HG02973 (cell line): ENCODE measurements around the gene ZNF764.
"Not testable (repeated sequence)": the region's sequence is repeated elsewhere in the genome, so short reads cannot be mapped to it uniquely, and the experiment has no call there.

ENCODE experiments used
- ATAC-seq: cut with Tn5 transposase; IDR thresholded peaks from one replicate; pipeline ENCODE4 v1.9.1; 2021; ENCODE audit warnings: moderate library complexity; ENCODE audit not compliant: unreplicated experiment

Gene ZNF764

DNA sequence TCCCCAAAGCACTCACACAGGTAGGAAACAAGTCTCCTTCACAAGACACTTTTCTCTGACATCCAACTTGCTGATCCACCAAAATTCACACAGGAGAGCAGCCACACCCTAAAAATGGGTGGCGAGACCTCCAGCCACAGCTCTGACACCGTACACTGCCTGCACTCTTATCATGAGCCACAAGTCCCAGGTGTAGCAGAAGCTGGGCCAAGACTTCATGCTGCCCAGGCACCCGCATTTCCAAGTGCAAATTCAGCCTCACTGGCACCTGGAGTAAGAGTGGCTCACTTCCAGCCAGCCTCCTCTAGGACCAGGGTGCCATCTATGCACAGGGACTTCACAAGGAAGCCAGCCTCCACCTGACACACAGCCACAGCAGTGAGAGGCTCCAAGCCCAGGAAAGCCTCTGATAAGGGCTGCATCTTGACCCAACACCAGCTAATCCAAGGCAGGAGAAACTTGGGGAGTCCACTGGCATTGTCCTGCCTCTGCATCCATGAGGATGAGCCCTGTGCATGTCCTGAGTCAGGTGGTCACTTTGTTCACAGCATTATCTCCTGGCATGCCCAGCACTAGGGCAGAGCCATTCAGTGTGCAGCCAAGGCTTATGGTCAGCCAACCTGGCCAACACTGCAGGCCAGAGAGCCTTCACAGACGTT, 29.2 kb downstream of the ZNF764 start:
- no peak for ATAC-seq

DNA sequence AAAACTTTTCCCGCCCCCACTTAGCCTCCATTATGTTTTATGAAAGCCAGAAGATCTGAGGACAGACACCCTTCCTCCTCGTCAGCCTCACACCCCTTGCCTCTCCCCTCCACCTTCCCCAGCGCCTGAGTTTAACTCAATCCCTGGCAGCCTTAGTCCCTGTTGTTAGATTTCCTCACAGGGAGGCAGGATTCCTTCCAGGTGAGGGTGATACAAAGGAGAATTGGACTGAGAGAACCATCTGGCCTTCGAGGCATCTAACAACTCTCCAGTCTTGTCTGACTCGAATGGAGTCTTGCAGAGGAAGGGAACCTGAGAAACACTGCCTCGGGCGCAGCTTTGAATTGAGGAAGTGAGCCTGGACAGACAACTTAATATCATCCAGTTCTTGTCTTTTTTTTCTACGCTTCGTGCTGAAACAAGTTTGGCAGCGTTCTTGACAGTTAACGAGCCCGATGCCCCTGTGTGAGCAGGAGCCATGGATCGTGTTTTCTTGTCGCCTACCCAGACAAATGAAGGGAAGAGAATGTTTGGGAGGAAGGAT, 30.5 kb downstream of the ZNF764 start:
- ATAC-seq: no peak

DNA sequence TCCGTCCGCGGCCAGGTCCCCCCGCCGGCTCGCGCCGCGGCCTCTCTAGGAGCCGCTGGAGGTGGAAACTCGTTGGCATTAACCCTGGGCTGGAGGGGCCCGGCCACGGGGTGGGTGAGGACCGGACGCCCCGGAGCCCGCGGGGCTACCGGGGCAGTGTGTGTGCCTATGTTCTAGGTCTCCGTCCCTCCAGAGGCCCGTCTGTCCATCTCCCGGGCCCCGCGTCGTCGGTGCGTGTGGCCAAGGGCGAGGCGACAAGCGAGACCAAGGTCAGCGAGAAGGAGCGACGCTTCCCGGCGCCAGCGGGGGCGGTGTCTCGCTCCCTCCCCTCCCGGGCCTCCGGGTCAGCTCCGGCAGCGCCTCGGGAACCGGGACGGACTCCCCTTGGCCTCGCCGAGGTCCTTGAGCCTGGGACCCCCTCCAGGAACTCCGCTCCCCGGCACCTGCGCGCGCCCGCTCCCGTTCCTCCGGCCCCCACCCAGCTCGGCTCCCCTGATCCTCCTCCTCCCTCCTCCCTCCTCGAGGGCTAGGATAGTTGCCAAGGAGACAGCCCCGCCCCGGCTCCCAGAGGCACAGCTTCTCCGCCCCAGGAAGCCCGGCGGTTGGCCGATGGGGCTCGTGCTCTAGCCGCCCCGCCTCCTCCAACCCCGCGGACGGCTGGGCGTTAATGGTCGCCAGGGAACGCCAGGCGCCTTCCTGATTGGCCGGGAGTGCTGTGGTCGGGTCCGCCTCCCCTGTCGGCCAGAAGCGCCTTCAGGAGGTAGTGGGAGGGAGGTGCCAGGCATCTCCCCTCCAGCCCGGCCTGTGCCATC, 31.1 kb downstream of the ZNF764 start:
- peak; percentile 79 for ATAC-seq

DNA sequence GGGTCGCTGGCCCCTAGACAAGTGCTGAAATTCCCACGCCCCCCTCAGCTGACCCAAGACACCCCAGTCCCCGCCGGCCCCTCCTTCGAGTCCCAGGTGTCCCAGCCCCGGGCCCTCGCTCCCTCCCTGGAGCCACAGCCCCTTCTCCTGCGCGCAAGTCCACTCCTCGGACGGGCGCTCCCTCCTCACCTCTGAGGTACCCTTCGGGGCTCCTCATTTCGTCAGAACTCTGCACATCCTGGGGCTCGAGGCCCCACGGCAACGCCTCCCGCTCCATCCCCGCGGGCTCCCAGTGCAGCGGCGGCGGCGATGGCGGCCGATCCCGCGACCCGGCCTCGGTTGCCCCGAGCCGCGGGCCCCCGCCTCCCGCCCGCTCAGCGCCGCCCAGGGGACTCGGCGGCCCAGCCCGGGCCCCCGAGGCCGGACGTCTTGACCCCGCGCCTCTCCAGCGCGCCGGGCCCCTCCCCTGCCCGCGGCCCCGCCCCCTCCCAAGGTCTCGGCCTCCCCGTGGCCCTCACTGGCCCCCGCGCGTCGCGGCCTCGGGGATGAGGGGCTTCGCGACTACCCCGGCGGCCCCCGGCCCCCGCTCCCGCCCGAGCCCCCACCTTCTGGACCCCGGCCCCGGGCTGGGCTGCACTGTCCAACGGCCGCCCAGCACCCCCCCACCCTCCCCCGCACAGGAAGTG, 31.9 kb downstream of the ZNF764 start, which contains the start of gene ZNF768:
Gene ZNF768, minus strand, starts transcription at position 430 of the 686 bp plus-strand sequence. Its CDS starts 153 bp downstream, at position 277.
- peak; percentile 18 for ATAC-seq

DNA sequence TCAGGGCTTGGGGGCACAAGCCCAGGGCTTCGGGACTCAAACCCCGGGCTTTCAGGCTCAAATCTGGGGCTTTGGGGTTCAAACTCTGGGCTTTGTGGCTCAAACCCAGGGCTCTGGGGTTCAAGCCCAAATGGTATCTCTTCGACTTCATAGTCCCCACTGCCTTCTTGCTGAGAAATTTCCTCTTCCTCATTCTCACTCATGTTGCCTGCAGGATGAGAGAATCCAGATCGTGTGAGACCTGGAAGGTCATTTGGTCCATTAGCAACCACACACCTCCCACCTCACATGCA, 32.4 kb downstream of the ZNF764 start:
- no peak for ATAC-seq

DNA sequence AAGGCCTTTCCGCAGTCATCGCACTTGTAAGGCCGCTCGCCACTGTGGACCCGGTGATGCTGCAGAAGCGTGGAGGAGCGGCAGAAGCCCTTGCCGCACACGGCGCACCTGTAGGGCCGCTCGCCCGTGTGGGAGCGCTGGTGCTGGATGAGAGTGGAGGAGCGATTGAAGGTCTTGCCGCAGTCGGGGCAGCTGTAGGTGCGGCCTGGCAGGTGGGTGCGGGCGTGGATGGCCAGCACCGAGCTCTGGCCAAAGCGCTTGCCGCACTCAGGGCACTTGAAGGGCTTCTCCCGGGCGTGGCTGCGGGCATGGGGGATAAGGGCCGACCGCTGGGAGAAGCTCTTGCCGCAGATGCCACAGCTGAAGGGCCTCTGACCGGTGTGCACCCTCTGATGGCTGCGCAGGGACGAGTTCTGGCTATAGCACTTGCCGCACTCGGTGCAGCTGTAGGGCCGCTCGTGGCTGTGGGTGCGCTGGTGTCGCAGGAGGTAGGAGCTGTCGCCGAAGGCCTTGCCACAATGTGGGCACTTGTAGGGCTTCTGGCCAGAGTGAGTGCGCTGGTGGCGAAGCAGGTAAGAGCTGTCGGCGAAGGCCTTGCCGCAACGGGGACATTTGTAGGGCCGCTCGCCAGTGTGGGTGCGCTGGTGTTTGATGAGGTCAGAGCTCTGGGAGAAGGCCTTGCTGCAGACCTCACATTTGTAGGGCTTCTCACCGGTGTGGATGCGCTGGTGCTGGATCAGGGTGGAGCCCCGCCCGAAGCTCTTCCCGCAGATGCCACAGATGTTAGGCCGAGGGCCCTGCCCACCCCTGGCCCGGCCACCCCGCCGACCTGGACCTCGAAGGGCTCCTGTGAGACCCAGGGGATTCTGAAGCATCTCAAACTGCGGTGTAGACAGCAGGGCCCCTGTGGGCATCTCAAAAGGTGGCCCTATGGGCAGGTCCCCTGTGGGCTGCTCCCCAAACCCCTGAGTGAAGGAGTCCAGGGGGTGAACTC, 33.3 kb downstream of the ZNF764 start:
- no peak for ATAC-seq

DNA sequence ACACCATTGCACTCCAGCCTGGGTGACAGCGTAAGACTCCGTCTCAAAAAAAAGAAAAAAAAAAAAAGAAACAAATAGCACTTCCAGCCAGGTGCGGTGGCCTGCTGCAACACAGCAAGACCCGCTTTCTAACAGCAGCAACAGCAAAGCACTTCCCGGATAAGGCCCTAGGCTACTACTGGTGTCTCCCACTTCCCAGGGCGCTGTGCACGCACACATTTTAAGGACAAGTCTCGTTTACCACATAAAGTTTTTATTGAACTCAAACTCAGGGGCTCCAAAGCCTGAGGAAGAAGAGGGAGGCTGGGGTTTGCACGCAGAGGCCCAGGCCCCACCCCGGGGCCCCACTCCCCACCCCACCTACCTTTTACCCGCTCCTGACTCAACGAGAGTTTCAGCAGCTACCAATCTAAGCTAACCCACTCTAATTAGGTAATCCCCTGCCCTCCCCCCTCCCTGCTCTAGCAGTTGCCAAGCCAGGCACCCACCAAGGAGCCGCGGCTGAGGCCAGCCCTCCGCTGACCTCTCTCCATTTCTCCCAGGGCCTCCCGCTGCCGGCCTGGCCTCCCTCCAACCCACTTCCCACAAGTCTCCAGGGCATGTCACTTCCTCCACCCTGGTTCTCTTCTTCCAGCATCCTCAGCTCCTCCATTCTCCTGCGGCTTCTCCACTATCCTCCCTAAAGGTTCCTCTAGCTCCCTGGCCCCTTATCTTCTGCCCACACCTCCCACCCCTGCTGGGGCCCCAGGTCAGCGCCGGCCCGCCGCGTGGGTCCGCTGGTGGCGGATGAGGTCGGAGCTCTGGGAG, 34.2 kb downstream of the ZNF764 start:
- ATAC-seq: no peak

DNA sequence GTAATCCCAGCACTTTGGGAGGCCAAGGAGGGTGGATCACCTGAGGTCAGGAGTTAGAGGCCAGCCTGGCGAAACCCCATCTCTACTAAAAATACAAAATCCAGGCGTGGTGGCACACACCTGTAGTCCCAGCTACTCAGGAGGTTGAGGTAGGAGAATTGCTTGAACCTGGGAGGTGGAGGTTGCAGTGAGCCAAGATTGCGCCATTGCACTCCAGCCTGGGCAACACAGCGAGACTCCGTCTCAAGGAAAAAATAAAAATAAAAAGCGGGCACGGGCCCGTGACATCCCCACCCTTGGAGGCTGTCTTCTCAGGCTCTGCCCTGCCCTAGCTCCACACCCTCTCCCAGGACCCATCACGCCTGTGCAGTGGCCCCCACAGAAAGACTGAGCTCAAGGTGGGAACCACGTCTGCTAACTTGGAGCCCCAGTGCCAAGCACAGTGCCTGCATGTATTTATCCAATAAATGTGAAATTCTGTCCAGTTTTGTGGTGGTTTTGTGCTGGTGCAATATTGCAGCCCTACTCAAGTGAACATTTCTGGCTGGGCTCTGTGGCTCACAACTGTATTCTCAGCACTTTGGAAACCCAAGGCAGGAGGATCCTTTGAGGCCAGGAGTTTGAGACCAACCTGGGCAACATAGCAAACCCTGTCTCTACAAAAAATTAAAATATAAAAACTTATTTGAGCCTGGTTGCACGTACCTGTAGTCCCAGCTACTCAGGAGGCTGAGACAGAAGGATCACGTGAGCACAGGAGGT, 35.3 kb downstream of the ZNF764 start:
- not testable (repeated sequence) for ATAC-seq

DNA sequence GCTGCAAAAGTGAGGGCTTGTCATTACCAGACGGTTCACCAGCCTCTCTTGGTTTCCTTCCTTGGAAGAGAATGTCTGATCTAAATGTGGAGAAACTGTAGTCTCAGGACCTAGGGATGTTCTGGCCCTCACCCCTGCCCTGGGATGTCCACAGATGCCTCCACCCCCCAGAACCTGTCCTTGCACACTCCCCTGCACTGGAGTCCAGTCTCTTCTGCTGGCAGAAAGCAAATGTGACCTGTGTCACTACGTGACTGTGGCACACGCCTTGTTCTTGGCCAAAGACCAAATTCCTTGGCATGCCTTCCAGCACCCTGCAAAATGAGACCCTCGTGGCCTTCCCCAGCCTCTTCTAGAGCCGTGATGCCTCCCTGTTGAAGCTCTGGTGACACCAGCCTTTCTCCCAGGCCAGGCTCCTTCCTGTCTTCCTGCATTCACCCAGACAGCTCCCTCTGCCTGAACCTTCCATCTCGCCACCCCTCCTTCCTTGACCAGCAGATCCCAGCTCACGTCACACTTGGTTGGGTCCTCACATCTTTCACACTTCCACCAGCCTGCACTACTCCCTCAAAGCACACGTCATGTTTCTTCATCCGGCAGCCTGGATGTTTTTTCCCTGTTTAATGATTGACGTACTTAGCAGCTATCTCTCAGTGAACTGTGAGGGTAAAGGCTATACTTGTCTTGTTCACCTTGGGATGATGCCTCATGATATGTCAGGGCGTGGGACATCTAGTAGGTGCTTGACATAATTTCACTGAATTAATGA, 36.1 kb downstream of the ZNF764 start:
- ATAC-seq: no peak

DNA sequence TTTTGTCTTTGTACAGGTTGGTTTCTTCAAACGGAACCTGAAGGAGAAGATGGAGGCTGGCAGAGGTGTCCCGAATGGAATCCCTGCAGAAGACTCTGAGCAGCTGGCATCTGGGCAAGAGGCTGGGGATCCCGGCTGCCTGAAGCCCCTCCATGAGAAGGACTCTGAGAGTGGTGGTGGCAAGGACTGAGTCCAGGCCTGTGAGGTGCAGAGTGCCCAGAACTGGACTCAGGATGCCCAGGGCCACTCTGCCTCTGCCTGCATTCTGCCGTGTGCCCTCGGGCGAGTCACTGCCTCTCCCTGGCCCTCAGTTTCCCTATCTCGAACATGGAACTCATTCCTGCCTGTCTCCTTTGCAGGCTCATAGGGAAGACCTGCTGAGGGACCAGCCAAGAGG, 36.7 kb downstream of the ZNF764 start:
- no peak for ATAC-seq

DNA sequence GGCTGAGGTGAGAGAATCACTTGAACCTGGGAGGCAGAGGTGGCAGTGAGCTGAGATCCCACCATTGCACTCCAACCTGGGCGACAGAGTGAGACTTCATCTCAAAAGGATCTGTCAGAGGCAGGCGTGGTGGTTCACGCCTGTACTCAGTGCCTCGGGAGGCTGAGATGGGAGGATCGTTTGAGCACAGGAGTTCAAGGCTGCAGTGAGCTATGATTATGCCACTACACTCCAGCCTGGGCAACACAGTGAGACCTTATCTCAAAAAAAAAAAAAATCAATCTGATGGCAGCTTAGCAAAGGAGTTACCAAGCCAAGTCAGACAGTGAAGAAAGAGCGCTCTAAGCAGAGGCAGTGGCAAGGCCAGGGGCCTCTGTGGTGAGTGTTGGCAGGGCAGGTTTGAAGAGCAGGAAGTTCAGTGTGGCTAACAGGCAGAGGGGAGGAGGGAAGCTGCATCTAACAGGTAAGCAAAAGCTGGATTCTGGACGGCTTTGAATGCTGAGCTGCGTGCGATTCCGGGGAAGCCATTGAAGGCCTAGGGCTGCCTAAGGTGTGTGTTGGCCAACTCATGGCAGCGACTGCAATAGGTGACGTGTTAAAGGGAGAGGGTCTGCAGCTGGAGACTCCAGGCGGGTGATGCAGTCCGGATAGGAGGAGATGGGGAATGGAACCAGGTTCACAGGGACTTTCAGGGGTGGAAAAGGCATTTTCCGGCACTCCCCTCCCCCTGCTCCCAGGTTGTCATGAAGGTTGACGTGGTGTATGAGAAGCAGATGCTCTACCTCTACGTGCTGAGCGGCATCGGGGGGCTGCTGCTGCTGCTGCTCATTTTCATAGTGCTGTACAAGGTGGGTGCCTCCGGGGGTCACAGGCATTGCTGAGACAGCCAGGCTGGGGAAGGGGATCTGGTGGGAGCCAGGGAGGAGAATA, 38.8 kb downstream of the ZNF764 start:
- no peak for ATAC-seq

DNA sequence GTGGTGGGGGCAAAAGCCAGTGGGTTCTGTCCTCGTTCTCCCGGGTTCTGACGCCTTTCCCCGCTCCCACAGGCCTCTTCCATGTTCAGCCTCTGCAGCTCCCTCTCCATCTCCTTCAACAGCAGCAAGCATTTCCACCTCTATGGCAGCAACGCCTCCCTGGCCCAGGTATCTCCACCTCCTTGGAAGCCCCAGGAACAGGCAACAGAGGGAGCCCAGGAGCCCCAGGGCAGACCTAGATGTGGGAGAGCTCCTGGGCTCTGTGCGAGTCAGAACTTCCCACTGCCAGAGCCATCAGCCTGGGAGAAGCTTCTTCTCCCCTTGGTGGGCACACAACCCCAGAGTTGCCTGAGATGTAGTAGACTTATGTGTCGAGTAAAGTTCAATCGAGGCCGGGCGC, 39.6 kb downstream of the ZNF764 start:
- no peak for ATAC-seq

DNA sequence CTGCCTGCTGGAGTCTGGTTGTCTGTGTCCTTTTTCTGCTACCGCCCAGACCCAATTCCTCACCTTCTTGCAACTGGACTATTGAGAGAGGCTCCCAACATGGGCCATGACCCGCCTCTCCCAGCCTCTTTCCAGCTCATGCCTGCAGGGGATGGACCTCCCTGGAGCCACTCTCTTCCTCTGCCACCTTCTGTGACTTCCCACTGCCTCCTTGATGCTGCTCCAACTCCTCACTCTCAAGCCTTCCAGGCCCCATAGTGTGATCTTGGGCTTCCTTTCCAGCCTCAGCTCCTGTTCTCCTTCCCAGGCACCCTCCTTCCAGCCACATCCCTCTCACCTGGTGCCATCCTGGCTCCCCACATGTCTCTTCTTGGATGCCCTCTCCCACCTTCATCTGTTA, 42.9 kb downstream of the ZNF764 start:
- no peak for ATAC-seq

DNA sequence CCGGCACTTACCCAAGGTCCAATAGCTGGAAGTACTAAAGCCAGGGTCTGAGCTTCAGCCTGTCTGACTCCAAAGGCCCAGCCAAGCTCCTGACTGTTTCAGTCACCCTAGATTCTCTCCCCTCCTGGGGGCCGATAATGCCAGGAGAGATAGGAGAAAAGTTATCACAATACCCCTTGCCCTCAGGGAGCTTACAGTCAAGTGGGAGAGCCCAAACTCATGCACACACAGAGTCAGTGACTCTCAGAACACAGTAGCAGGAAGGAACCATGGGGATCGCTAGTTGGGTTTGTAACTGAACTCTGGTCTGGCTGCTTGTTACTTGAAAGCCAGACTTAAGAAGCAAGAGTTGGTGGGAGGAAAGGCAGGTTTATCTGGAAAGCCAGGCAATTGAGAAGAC, 46.7 kb downstream of the ZNF764 start:
- ATAC-seq: no peak

DNA sequence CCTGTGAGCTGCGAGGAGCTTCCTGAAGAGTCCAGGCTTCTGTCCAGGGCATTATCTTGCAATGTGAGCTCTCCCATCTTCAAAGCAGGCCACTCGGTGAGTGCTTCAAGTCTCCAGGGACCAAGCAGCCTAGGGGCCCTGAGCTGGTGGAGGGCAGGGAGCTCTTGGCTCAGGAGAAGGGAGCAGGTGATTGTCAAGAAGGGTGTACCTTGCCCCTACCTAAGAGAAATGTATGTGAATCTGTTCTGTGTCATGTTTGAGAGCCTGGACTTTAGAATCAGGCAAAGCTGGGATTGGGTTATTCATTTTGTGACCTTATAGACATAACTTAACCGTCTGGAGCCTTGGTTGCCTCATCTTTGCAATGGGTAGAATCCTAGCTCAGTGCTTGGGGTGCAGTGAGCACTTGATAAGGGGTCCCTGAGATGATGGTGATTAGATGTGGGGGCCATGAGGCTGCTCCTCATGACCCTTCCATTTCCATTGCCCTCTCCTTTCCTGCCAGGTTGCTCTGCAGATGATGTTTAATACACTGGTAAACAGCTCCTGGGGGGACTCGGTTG, 47.7 kb downstream of the ZNF764 start:
- no peak for ATAC-seq

DNA sequence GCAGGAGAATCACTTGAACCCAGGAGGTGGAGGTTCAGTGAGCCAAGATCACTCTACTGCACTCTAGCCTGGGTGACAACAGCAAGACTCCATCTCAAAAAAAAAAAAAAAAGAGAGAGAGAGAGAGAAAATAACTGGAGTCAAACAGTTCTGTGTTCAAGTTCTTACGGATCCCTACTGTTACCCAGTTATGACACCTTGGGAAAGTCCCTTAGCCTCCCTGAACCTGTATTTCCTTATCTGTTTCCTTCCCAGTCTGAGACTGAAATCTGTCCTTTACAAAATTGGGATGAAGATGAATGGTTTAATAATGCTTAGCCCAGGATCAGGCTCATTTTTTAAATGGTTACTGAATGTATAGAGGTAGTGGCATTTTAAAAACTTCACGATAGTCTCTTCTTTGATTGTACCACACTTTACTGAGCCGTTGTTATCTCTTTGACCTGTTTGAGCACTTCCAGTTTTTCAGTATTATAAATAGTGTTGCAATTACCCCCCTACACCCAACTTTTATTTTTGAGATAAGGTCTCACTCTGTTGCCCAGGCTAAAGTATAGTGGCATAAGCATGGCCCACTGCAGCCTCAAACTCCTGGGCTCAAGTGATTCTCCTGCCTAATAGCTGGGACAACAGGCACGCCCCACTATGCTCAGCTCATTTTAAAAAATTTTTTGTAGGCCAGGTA, 49.0 kb downstream of the ZNF764 start:
- ATAC-seq: no peak
